ENCODE measurements around the gene SMIM35.

The SMIM35 gene

GRCh38 chr11:118052581-118053206 lies 34.1 kb downstream of the SMIM35 start:
- DNase-seq: no peak
- TF ChIP-seq GATA1 (IDR thresholded peaks at IDR 0.05; ENCODE audit: low read depth, low read length) (no peak), POLR2A (IDR thresholded peaks at IDR 0.05; ENCODE audit: low read length) (no peak)

- DNase-seq: no peak
- TF ChIP-seq GATA1 (IDR thresholded peaks at IDR 0.05; ENCODE audit: low read depth, low read length): no peak
- no peak for TF ChIP-seq POLR2A (IDR thresholded peaks at IDR 0.05; ENCODE audit: low read length)
Observed at GRCh38 chr11:118051611-118052461, 34.9 kb downstream of the SMIM35 start.

- no peak for TF ChIP-seq POLR2A (IDR thresholded peaks at IDR 0.05; ENCODE audit: low read length)
- no peak for TF ChIP-seq GATA1 (IDR thresholded peaks at IDR 0.05; ENCODE audit: low read depth, low read length)
- no peak for DNase-seq
Observed at GRCh38 chr11:118051136-118051610, 35.6 kb downstream of the SMIM35 start.

GRCh38 chr11:118050208-118050891 lies 36.4 kb downstream of the SMIM35 start:
- no peak for DNase-seq
- TF ChIP-seq GATA1 (IDR thresholded peaks at IDR 0.05; ENCODE audit: low read depth, low read length): no peak
- no peak for TF ChIP-seq POLR2A (IDR thresholded peaks at IDR 0.05; ENCODE audit: low read length)

- no peak for DNase-seq
- TF ChIP-seq POLR2A (IDR thresholded peaks at IDR 0.05; ENCODE audit: low read length): no peak
- no peak for TF ChIP-seq GATA1 (IDR thresholded peaks at IDR 0.05; ENCODE audit: low read depth, low read length)
Observed at GRCh38 chr11:118049771-118050170, 37.0 kb downstream of the SMIM35 start.

- no peak for DNase-seq
- TF ChIP-seq POLR2A (IDR thresholded peaks at IDR 0.05; ENCODE audit: low read length): no peak
- TF ChIP-seq GATA1 (IDR thresholded peaks at IDR 0.05; ENCODE audit: low read depth, low read length): no peak
Observed at GRCh38 chr11:118048472-118049370, 38.0 kb downstream of the SMIM35 start.

- no peak for DNase-seq
- TF ChIP-seq GATA1 (IDR thresholded peaks at IDR 0.05; ENCODE audit: low read depth, low read length): no peak
- no peak for TF ChIP-seq POLR2A (IDR thresholded peaks at IDR 0.05; ENCODE audit: low read length)
Observed at GRCh38 chr11:118047749-118048148, 39.0 kb downstream of the SMIM35 start.

- no peak for DNase-seq
- no peak for TF ChIP-seq POLR2A (IDR thresholded peaks at IDR 0.05; ENCODE audit: low read length)
- TF ChIP-seq GATA1 (IDR thresholded peaks at IDR 0.05; ENCODE audit: low read depth, low read length): no peak
Observed at GRCh38 chr11:118046964-118047700, 39.6 kb downstream of the SMIM35 start.

- no peak for DNase-seq
- TF ChIP-seq POLR2A (IDR thresholded peaks at IDR 0.05; ENCODE audit: low read length) (no peak), GATA1 (IDR thresholded peaks at IDR 0.05; ENCODE audit: low read depth, low read length) (no peak)
Observed at GRCh38 chr11:118046051-118046963, 40.5 kb downstream of the SMIM35 start.

- no peak for DNase-seq
- TF ChIP-seq POLR2A (IDR thresholded peaks at IDR 0.05; ENCODE audit: low read length): no peak
- no peak for TF ChIP-seq GATA1 (IDR thresholded peaks at IDR 0.05; ENCODE audit: low read depth, low read length)
Observed at GRCh38 chr11:118045191-118045590, 41.6 kb downstream of the SMIM35 start.

GRCh38 chr11:118042796-118043195 lies 44.0 kb downstream of the SMIM35 start:
- DNase-seq: no peak
- no peak for TF ChIP-seq POLR2A (IDR thresholded peaks at IDR 0.05; ENCODE audit: low read length)
- no peak for TF ChIP-seq GATA1 (IDR thresholded peaks at IDR 0.05; ENCODE audit: low read depth, low read length)

- TF ChIP-seq GATA1 (IDR thresholded peaks at IDR 0.05; ENCODE audit: low read depth, low read length) (no peak), POLR2A (IDR thresholded peaks at IDR 0.05; ENCODE audit: low read length) (no peak)
- no peak for DNase-seq
Observed at GRCh38 chr11:118042141-118042540, 44.6 kb downstream of the SMIM35 start.

All from erythroblast (primary cell).